ENCODE results near the gene SPATA6.

SPATA6 gene

GRCh38 chr1:48493041-48493440 lies 21.0 kb upstream of the SPATA6 start:
- Histone ChIP-seq H3K4me2 (ENCODE audit: low read depth, low read length, poor library complexity, severe bottlenecking) (no peak overlapping the region), H3K36me3 (ENCODE audit: insufficient read depth, low read length) (no peaks in the 10 kb centered on the region), H3K4me3 (ENCODE audit: low read length, poor library complexity, severe bottlenecking) (no peak overlapping the region), H3F3A (ENCODE audit: low read depth) (no peaks in the 10 kb centered on the region), H3K9ac (ENCODE audit: low read depth, low read length, poor library complexity, severe bottlenecking) (no peak overlapping the region), H3K9me3 (ENCODE audit: insufficient read depth, low read depth, low read length) (no peaks in the 10 kb centered on the region), H3K79me2 (ENCODE audit: insufficient read depth, low read length) (no peaks in the 10 kb centered on the region), H3K9me2 (replicated peaks; ENCODE audit: low read depth, low read length) (no peaks in the 10 kb centered on the region), H3K4me1 (ENCODE audit: insufficient read depth, low read length, poor library complexity, severe bottlenecking) (no peaks in the 10 kb centered on the region), H2AFZ (ENCODE audit: low read length) (no peak overlapping the region), H4K20me1 (ENCODE audit: insufficient read depth, low read length, poor library complexity, severe bottlenecking) (no peaks in the 10 kb centered on the region), H3K27me3 (ENCODE audit: insufficient read depth, low read length, poor library complexity, severe bottlenecking) (no peaks in the 10 kb centered on the region)
- no peak for TF ChIP-seq CTCF (conservative IDR thresholded peaks at IDR 0.05; ENCODE audit: low read length)
- no peak for TF ChIP-seq EZH2phosphoT487 (IDR thresholded peaks at IDR 0.05; ENCODE audit: borderline replicate concordance)

DNA sequence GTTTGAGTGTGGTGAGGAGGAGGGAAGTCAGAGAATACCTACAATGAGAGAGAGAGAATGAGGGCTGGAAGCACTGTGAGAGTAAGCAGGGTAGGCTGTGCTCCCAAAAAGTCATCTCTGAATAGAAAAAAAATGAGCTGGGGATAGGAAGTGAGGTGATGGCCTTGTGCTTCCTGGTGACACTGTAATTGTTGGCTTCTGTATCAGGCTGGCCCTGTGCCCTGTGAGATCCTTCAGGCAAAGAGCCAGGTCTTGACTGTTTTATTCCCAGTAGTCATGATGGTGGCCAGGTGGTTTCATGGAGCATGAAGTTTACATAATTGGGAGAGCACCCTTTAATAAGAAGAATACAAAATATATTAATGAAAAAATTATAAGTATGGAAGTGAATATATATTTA lies 20.4 kb upstream of the SPATA6 start:
- no peaks in the 10 kb centered on the region for H3K79me2 ChIP-seq (ENCODE audit: insufficient read depth, low read length)
- no peaks in the 10 kb centered on the region for H3F3A ChIP-seq (ENCODE audit: low read depth)
- no peaks in the 10 kb centered on the region for H3K9me3 ChIP-seq (ENCODE audit: insufficient read depth, low read depth, low read length)
- no peak for TF ChIP-seq EZH2phosphoT487 (IDR thresholded peaks at IDR 0.05; ENCODE audit: borderline replicate concordance)
- TF ChIP-seq CTCF (conservative IDR thresholded peaks at IDR 0.05; ENCODE audit: low read length): no peak
- no peaks in the 10 kb centered on the region for H3K9me2 ChIP-seq (replicated peaks; ENCODE audit: low read depth, low read length)
- no peaks in the 10 kb centered on the region for H4K20me1 ChIP-seq (ENCODE audit: insufficient read depth, low read length, poor library complexity, severe bottlenecking)
- no peaks in the 10 kb centered on the region for H3K4me1 ChIP-seq (ENCODE audit: insufficient read depth, low read length, poor library complexity, severe bottlenecking)
- H3K27me3 ChIP-seq (ENCODE audit: insufficient read depth, low read length, poor library complexity, severe bottlenecking): no peaks in the 10 kb centered on the region
- no peak overlapping the region for H3K9ac ChIP-seq (ENCODE audit: low read depth, low read length, poor library complexity, severe bottlenecking)
- no peak overlapping the region for H2AFZ ChIP-seq (ENCODE audit: low read length)
- no peak overlapping the region for H3K4me2 ChIP-seq (ENCODE audit: low read depth, low read length, poor library complexity, severe bottlenecking)
- no peak overlapping the region for H3K4me3 ChIP-seq (ENCODE audit: low read length, poor library complexity, severe bottlenecking)
- H3K36me3 ChIP-seq (ENCODE audit: insufficient read depth, low read length): no peaks in the 10 kb centered on the region

GRCh38 chr1:48488721-48489120 lies 16.7 kb upstream of the SPATA6 start:
- Histone ChIP-seq H3K9me2 (replicated peaks; ENCODE audit: low read depth, low read length) (no peaks in the 10 kb centered on the region), H3K36me3 (ENCODE audit: insufficient read depth, low read length) (no peaks in the 10 kb centered on the region), H3K4me1 (ENCODE audit: insufficient read depth, low read length, poor library complexity, severe bottlenecking) (no peaks in the 10 kb centered on the region), H4K20me1 (ENCODE audit: insufficient read depth, low read length, poor library complexity, severe bottlenecking) (no peaks in the 10 kb centered on the region), H3F3A (ENCODE audit: low read depth) (no peaks in the 10 kb centered on the region), H2AFZ (ENCODE audit: low read length) (no peak overlapping the region), H3K27me3 (ENCODE audit: insufficient read depth, low read length, poor library complexity, severe bottlenecking) (no peaks in the 10 kb centered on the region), H3K9me3 (ENCODE audit: insufficient read depth, low read depth, low read length) (no peaks in the 10 kb centered on the region), H3K9ac (ENCODE audit: low read depth, low read length, poor library complexity, severe bottlenecking) (no peak overlapping the region), H3K4me3 (ENCODE audit: low read length, poor library complexity, severe bottlenecking) (no peak overlapping the region), H3K4me2 (ENCODE audit: low read depth, low read length, poor library complexity, severe bottlenecking) (no peak overlapping the region), H3K79me2 (ENCODE audit: insufficient read depth, low read length) (no peaks in the 10 kb centered on the region)
- TF ChIP-seq CTCF (conservative IDR thresholded peaks at IDR 0.05; ENCODE audit: low read length) (no peak), EZH2phosphoT487 (IDR thresholded peaks at IDR 0.05; ENCODE audit: borderline replicate concordance) (no peak)
